ENCODE results near the gene EFEMP2.

DNA sequence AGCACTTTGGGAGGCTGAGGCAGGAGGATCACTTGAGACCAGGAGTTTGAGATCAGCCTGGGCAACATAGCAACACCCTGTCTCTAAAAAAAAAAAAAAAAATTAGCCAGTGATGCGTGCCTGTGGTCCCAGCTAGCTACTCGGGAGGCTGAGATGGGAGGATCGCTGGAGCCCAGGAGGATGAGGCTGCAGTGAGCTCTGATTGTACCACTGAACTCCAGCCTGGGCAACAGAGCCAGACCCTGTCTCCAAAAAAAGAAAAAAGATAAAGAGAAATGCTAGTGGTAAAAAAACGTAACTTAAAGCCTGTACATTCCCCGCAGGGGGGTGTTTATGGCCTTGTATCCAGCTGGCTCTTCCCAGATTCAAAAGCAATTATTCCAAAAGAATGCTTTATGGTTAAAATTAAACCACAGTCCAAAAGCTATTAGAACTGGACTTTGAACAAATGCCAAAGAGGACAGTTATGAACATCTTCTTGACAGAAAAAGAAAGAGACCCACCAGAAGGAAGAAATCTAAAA is 55.2 kb downstream of the EFEMP2 start:
- TF ChIP-seq, protein P1, sequence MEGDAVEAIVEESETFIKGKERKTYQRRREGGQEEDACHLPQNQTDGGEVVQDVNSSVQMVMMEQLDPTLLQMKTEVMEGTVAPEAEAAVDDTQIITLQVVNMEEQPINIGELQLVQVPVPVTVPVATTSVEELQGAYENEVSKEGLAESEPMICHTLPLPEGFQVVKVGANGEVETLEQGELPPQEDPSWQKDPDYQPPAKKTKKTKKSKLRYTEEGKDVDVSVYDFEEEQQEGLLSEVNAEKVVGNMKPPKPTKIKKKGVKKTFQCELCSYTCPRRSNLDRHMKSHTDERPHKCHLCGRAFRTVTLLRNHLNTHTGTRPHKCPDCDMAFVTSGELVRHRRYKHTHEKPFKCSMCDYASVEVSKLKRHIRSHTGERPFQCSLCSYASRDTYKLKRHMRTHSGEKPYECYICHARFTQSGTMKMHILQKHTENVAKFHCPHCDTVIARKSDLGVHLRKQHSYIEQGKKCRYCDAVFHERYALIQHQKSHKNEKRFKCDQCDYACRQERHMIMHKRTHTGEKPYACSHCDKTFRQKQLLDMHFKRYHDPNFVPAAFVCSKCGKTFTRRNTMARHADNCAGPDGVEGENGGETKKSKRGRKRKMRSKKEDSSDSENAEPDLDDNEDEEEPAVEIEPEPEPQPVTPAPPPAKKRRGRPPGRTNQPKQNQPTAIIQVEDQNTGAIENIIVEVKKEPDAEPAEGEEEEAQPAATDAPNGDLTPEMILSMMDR (IDR thresholded peaks at IDR 0.05): no peak
- TF ChIP-seq POLR2AphosphoS5 (IDR thresholded peaks at IDR 0.05) (no peak), POLR2A (IDR thresholded peaks at IDR 0.05) (no peak)
